H1 (cell line): ENCODE measurements around the gene MARCHF3. TPM values are rescaled to one million over a fixed set of nuclear protein-coding genes. Genes with fewer than 3 reads are reported as not detected.

Source experiments
- ASH2L ChIP-seq: fragments of 200-600, 300-600 bp; sonication (generic); IDR thresholded peaks from one replicate; pipeline ENCODE4 v1.7.1; 2017; ENCODE audit warnings: low read length
- BCL11A ChIP-seq, 2 experiments: IDR thresholded peaks; one replicate each; pipeline ENCODE4 v1.6.1; 2011; ENCODE audit warnings: low read depth in 2 of 2, low read length in 2 of 2, mild to moderate bottlenecking in 2 of 2
- SIX5 ChIP-seq: IDR thresholded peaks from 2 replicates; pipeline ENCODE4 v1.6.1; 2011; ENCODE audit warnings: mild to moderate bottlenecking, low read depth, low read length
- polyA plus RNA-seq, 7 experiments: library from polyadenylated mRNA; depleted of rRNA in 3 of 7; stranded (reverse) in 5 of 7; unstranded in 2 of 7; fragments of >200 nt in 5 of 7; fragments of 200-250 nt in 2 of 7; gene quantifications; 1 replicate in 5 of 7; 2 replicates in 1 of 7; 4 replicates in 1 of 7; pipeline versions ENCODE4 v1.2.1 to v1.2.3, GENCODE V29; 2011 to 2013; ENCODE audit warnings: missing spikeins in 2 of 7, mixed read lengths in 2 of 7
- total RNA-seq: library from RNA; stranded (reverse); fragmentation: NEBNext Ultra II Directional; extraction: Animal tissue kit (Norgen Biotek cat#: 25700); gene quantifications from 2 replicates; pipeline ENCODE4 v1.2.1, GENCODE V29; 2021

MARCHF3 gene
- total and polyA plus RNA-seq, 2 of the 8 experiments (the other 6 are each of a cell fraction or from before 2014, with no cell fraction given): 12.0 to 16.9 TPM

DNA sequence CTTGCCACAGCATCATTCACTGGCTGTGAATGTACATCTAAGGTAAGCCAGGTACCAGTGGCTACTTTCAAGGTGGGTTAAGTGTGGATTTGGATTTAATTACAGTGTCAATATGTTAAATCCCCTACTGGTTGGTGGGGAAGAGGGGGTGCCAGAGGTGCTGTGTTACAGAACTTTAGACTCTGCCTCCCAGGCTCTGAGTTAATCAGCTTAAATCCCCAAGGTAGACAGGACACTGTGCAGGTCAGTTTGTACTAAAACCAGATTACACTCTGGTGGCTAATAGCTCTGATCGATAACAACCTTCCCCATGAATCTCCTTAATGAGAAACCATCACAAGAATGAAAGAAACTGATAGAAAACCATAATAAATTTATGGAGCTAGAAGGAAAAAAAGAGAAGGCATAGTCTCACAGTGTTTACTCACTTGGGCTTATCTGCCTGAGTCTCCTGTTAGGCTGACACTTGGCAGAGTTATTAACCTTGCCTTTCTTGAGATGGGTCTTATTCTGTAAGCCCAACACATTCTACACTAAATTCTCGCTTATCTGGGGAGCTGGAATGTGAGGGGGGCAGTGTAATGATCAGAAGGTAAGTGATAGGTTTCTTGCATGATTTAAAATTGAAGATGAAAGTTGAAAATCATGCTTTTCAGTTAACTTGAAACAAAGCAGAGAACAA is 146.7 kb downstream of the MARCHF3 start (continued):
- no peak for TF ChIP-seq BCL11A (IDR thresholded peaks at IDR 0.05; ENCODE audit: low read depth in 2 of 2, low read length in 2 of 2)
- TF ChIP-seq ASH2L: no peak
- TF ChIP-seq SIX5: no peak
